H9 (cell line): ENCODE data around the gene CLCN6. TPM values are rescaled to one million over a fixed set of nuclear protein-coding genes. Genes with fewer than 3 reads are reported as not detected.

Source experiments
- DNase-seq: peaks from one replicate; pipeline ENCODE4 v3.0.0-alpha.2; 2017
- H2AFZ ChIP-seq: one replicate; pipeline ENCODE4 v1.6.1; 2013; ENCODE audit warnings: mild to moderate bottlenecking, low read length, control low read depth, moderate library complexity
- H2AK5ac ChIP-seq: 2 replicates; pipeline ENCODE4 v1.6.1; 2013; ENCODE audit warnings: low read length, control low read depth, mixed read lengths; ENCODE audit not compliant: insufficient read length
- H2BK120ac ChIP-seq: one replicate; pipeline ENCODE4 v1.6.1; 2013; ENCODE audit warnings: low read depth, mild to moderate bottlenecking, low read length, control low read depth, inconsistent platforms; ENCODE audit not compliant: poor library complexity, severe bottlenecking
- H2BK12ac ChIP-seq: 2 replicates; pipeline ENCODE4 v1.6.1; 2013; ENCODE audit warnings: low read length, control low read depth, mixed read lengths, low read depth; ENCODE audit not compliant: insufficient read length
- H2BK15ac ChIP-seq: 2 replicates; pipeline ENCODE4 v1.6.1; 2013; ENCODE audit warnings: low read depth, low read length, control low read depth
- H2BK20ac ChIP-seq: one replicate; pipeline ENCODE4 v1.6.1; 2013; ENCODE audit warnings: low read depth, mild to moderate bottlenecking, low read length, control low read depth, inconsistent platforms; ENCODE audit not compliant: poor library complexity, severe bottlenecking
- H2BK5ac ChIP-seq: 2 replicates; pipeline ENCODE4 v1.6.1; 2013; ENCODE audit warnings: low read length, control low read depth, mixed read lengths; ENCODE audit not compliant: insufficient read length
- H3K14ac ChIP-seq: 2 replicates; pipeline ENCODE4 v1.6.1; 2013; ENCODE audit warnings: low read length, control low read depth; ENCODE audit not compliant: insufficient read depth
- H3K18ac ChIP-seq: 2 replicates; pipeline ENCODE4 v1.6.1; 2013; ENCODE audit warnings: low read depth, mild to moderate bottlenecking, mixed read lengths, low read length, control low read depth; ENCODE audit not compliant: insufficient read length
- H3K23ac ChIP-seq: 2 replicates; pipeline ENCODE4 v1.6.1; 2013; ENCODE audit warnings: low read length, control low read depth, mixed read lengths, low read depth; ENCODE audit not compliant: insufficient read length
- H3K23me2 ChIP-seq: 2 replicates; pipeline ENCODE4 v1.6.1; 2013; ENCODE audit warnings: low read depth, mild to moderate bottlenecking, mixed read lengths, low read length, control low read depth; ENCODE audit not compliant: insufficient read length, poor library complexity, severe bottlenecking
- H3K27ac ChIP-seq: 2 replicates; pipeline ENCODE4 v1.5.1; 2013; ENCODE audit warnings: low read length, control low read depth, mixed read lengths, low read depth; ENCODE audit not compliant: insufficient read length
- H3K27me3 ChIP-seq: 2 replicates; pipeline ENCODE4 v1.6.1; 2013; ENCODE audit warnings: low read length, control low read depth, inconsistent platforms; ENCODE audit not compliant: insufficient read depth
- H3K4ac ChIP-seq: 2 replicates; pipeline ENCODE4 v1.6.1; 2013; ENCODE audit warnings: low read depth, mild to moderate bottlenecking, control low read depth, inconsistent platforms, low read length, moderate library complexity
- H3K4me1 ChIP-seq: 2 replicates; pipeline ENCODE4 v1.6.1; 2013; ENCODE audit warnings: low read length, control low read depth, inconsistent platforms; ENCODE audit not compliant: insufficient read depth
- H3K4me2 ChIP-seq: 2 replicates; pipeline ENCODE4 v1.6.1; 2013; ENCODE audit warnings: low read length, control low read depth, mixed read lengths; ENCODE audit not compliant: insufficient read length, insufficient read depth
- H3K56ac ChIP-seq: 2 replicates; pipeline ENCODE4 v1.6.1; 2013; ENCODE audit warnings: low read depth, mild to moderate bottlenecking, mixed read lengths, low read length, control low read depth; ENCODE audit not compliant: insufficient read length
- H3K79me1 ChIP-seq: 2 replicates; pipeline ENCODE4 v1.6.1; 2013; ENCODE audit warnings: low read depth, mild to moderate bottlenecking, moderate library complexity, low read length, control low read depth, inconsistent platforms; ENCODE audit not compliant: insufficient read depth, poor library complexity, severe bottlenecking
- H3K79me2 ChIP-seq: 2 replicates; pipeline ENCODE4 v1.6.1; 2013; ENCODE audit warnings: low read length, control low read depth, inconsistent platforms; ENCODE audit not compliant: insufficient read depth
- H3K9ac ChIP-seq: 2 replicates; pipeline ENCODE4 v1.6.1; 2013; ENCODE audit warnings: low read length, control low read depth, mixed read lengths; ENCODE audit not compliant: insufficient read length; ENCODE audit errors: extremely low read depth
- H3K9me3 ChIP-seq: one replicate; pipeline ENCODE4 v1.6.1; 2013; ENCODE audit warnings: low read depth, low read length, inconsistent platforms; ENCODE audit not compliant: control insufficient read depth
- H3T11ph ChIP-seq: one replicate; pipeline ENCODE4 v1.6.1; 2013; ENCODE audit warnings: mild to moderate bottlenecking, low read length, control low read depth, inconsistent platforms
- H4K20me1 ChIP-seq: one replicate; pipeline ENCODE4 v1.6.1; 2013; ENCODE audit not compliant: control insufficient read depth, insufficient read length, insufficient read depth
- H4K5ac ChIP-seq: 2 replicates; pipeline ENCODE4 v1.6.1; 2013; ENCODE audit warnings: low read depth, mild to moderate bottlenecking, mixed read lengths, low read length, control low read depth; ENCODE audit not compliant: insufficient read length
- H4K8ac ChIP-seq: replicated peaks from 2 replicates; pipeline ENCODE4 v1.6.1; 2013; ENCODE audit warnings: low read length, control low read depth, mixed read lengths, low read depth; ENCODE audit not compliant: insufficient read length
- H4K91ac ChIP-seq: 2 replicates; pipeline ENCODE4 v1.6.1; 2013; ENCODE audit warnings: low read depth, mild to moderate bottlenecking, moderate library complexity, mixed read lengths, low read length, control low read depth; ENCODE audit not compliant: insufficient read length
- H3K27ac Mint-ChIP-seq, 3 experiments: 2 replicates in 2 of 3; 3 replicates in 1 of 3; pipeline ENCODE4 v1.8.0; 2020 to 2021; ENCODE audit warnings: mixed read lengths in 3 of 3, mild to moderate bottlenecking in 1 of 3, moderate library complexity in 1 of 3
- H3K27me3 Mint-ChIP-seq: 2 replicates; pipeline ENCODE4 v1.8.0; 2021; ENCODE audit warnings: low read depth, mild to moderate bottlenecking, moderate library complexity, mixed read lengths
- H3K36me3 Mint-ChIP-seq, 3 experiments: 2 replicates in 2 of 3; 3 replicates in 1 of 3; pipeline ENCODE4 v1.8.0; 2020 to 2021; ENCODE audit warnings: low read depth in 3 of 3, mixed read lengths in 3 of 3; ENCODE audit not compliant: insufficient read depth in 1 of 3
- H3K4me1 Mint-ChIP-seq, 2 experiments: 2 replicates each; pipeline ENCODE4 v1.8.0; 2020; ENCODE audit warnings: mixed read lengths in 2 of 2
- H3K4me3 Mint-ChIP-seq, 2 experiments: 2 replicates in 1 of 2; 3 replicates in 1 of 2; pipeline ENCODE4 v1.8.0; 2020 to 2021; ENCODE audit warnings: mild to moderate bottlenecking in 2 of 2, mixed read lengths in 2 of 2, moderate library complexity in 1 of 2
- H3K9me3 Mint-ChIP-seq, 2 experiments: 2 replicates in 1 of 2; 3 replicates in 1 of 2; pipeline ENCODE4 v1.8.0; 2020; ENCODE audit warnings: mild to moderate bottlenecking in 2 of 2, mixed read lengths in 2 of 2, moderate library complexity in 1 of 2
- WGBS: extraction: QIAGEN DNeasy Blood & Tissue Kit; methylation state at CpG from one replicate; pipeline ENCODE4 v1.1.7; 2013; ENCODE audit warnings: missing lambda C conversion rate, low lambda C conversion rate, mixed read lengths; ENCODE audit not compliant: insufficient read length; ENCODE audit errors: extremely low coverage; 5-methylcytosine and 5-hydroxymethylcytosine counted together
- total RNA-seq: library from RNA; stranded (reverse); gene quantifications from 2 replicates; pipeline ENCODE4 v1.2.1, GENCODE V29; 2021
- TF ChIP-seq, protein P1 (sequence below): fragments of 200-600 bp; sonication (generic); conservative IDR thresholded peaks from 3 replicates; pipeline ENCODE4 v1.8.0; 2021; ENCODE audit warnings: antibody characterized with exemption, mild to moderate bottlenecking

The CLCN6 gene
- total RNA-seq, 1 experiment from 2014 or later: 20.5 TPM

DNA sequence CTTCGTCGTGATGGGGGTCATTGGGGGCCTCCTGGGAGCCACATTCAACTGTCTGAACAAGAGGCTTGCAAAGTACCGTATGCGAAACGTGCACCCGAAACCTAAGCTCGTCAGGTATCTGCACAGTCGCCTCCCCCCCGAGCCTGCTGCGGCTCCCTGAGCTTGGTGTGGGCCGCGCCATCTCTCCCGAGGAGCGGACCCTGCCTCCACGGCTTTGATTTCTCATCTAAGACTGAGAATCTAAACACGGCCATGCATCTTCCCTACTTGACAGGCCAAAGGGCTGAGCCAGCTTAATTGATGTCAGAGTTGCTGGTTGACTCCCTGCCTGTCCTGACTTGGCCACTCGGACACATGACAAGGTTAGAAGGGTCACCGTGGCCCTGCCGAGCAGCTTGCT is 22.5 kb downstream of the CLCN6 start:
- Histone ChIP-seq H2AFZ (no peak overlapping the region), H3K56ac (no peak overlapping the region), H4K91ac (no peak overlapping the region), H4K8ac (no peak overlapping the region), H3K27ac (no peak overlapping the region), H3K79me1 (no peaks in the 10 kb centered on the region), H2BK20ac (no peak overlapping the region), H3K23ac (no peak overlapping the region), H2AK5ac (no peak overlapping the region), H4K5ac (no peak overlapping the region), H3K4ac (no peak overlapping the region), H3K79me2 (no peaks in the 10 kb centered on the region), H3K27me3 (no peaks in the 10 kb centered on the region), H3K23me2 (no peaks in the 10 kb centered on the region), H3T11ph (no peak overlapping the region), H2BK15ac (no peak overlapping the region), H3K18ac (no peak overlapping the region), H4K20me1 (peaks cover 2% of the 10 kb centered on the region), H2BK120ac (no peak overlapping the region), H2BK5ac (no peak overlapping the region), H3K9ac (no peak overlapping the region), H3K4me2 (no peak overlapping the region), H3K9me3 (no peaks in the 10 kb centered on the region), H2BK12ac (no peak overlapping the region), H3K4me1 (no peaks in the 10 kb centered on the region), H3K14ac (no peak overlapping the region)
- TF ChIP-seq, protein P1, sequence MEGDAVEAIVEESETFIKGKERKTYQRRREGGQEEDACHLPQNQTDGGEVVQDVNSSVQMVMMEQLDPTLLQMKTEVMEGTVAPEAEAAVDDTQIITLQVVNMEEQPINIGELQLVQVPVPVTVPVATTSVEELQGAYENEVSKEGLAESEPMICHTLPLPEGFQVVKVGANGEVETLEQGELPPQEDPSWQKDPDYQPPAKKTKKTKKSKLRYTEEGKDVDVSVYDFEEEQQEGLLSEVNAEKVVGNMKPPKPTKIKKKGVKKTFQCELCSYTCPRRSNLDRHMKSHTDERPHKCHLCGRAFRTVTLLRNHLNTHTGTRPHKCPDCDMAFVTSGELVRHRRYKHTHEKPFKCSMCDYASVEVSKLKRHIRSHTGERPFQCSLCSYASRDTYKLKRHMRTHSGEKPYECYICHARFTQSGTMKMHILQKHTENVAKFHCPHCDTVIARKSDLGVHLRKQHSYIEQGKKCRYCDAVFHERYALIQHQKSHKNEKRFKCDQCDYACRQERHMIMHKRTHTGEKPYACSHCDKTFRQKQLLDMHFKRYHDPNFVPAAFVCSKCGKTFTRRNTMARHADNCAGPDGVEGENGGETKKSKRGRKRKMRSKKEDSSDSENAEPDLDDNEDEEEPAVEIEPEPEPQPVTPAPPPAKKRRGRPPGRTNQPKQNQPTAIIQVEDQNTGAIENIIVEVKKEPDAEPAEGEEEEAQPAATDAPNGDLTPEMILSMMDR: no peak
- H3K4me3 Mint-ChIP-seq: no peak overlapping the region; a peak in 1 of 5 replicates
- H3K9me3 Mint-ChIP-seq: no peaks in the 10 kb centered on the region
- H3K4me1 Mint-ChIP-seq: no peaks in the 10 kb centered on the region
- DNase-seq: no peak
- peaks cover 32 to 84% (median 48%) of the 10 kb centered on the region in 3 experiments for H3K36me3 Mint-ChIP-seq
- no peaks in the 10 kb centered on the region for H3K27me3 Mint-ChIP-seq
- no peak overlapping the region for H3K27ac Mint-ChIP-seq
- no CpG with 5 or more reads among the region's 19 CpGs for WGBS
